ENCODE results near the gene PKN3.

GRCh38 chr9:128750926-128751595 lies 48.8 kb downstream of the PKN3 start:
- no peak for TF ChIP-seq CTCF (IDR thresholded peaks at IDR 0.05; ENCODE audit: poor library complexity, severe bottlenecking)
- TF ChIP-seq TAF1 (IDR thresholded peaks at IDR 0.05; ENCODE audit: low read depth), result no peak
- no peak for TF ChIP-seq MXI1 (conservative IDR thresholded peaks at IDR 0.05; ENCODE audit: poor library complexity, severe bottlenecking)
- TF ChIP-seq RAD21 (conservative IDR thresholded peaks at IDR 0.05), result no peak
- TF ChIP-seq POLR2AphosphoS5 (IDR thresholded peaks at IDR 0.05), result no peak
- no peak for TF ChIP-seq EP300 (conservative IDR thresholded peaks at IDR 0.05; ENCODE audit: poor library complexity, severe bottlenecking)
- TF ChIP-seq EZH2 (IDR thresholded peaks at IDR 0.05; ENCODE audit: borderline replicate concordance, insufficient read depth, low read length, poor library complexity, severe bottlenecking), result no peak
- TF ChIP-seq REST (IDR thresholded peaks at IDR 0.05; ENCODE audit: borderline replicate concordance), result no peak
- no peak for TF ChIP-seq SMC3 (conservative IDR thresholded peaks at IDR 0.05; ENCODE audit: poor library complexity)
